ENCODE data around the gene RAPGEF1.
"Not testable (repeated sequence)": the region's sequence is repeated elsewhere in the genome, so short reads cannot be mapped to it uniquely, and the experiment has no call there.

RAPGEF1 gene

DNA sequence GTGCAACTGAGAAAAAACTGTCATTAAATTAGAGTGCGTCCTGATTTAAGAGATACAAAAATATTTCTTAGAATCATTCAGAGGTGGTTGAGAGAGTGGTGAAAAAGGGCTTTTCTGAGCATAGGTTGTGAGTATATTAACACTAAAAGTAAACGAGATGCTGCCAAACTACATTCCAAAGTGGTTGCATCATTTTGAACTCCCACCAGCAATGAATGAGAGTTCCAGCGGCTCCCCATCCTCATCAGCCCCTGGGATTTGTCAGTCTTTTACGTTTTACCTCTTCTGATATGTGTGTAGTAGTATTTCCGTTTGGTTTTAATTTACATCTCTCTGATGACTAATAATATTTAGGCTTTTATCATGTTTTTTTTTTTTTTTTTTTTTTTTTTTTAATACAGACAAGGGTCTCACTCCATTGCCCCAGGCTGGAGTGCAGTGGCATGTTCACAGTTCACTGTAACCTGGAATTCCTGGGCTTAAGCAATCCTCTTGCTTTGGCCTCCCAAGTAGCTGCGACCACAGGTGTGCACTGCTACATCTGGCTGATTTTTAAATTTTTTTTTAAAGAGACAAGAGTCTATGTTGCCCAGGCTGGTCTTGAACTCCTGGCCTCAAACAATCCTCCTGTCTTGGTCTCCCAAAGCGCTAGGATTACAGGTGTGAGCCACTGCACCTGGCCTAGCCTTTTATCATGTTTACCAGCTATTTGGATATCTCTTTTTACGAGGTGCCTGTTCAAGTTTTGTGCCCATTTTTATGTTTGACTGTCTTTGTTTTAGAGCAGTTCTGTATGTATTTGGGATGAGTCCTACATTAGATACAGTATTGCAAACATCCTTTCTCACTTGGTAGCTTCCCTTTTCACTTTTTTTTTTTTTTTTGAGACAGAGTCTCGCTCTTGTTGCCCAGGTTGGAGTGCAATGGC lies 177.6 kb downstream of the RAPGEF1 start:
- Histone ChIP-seq H3K9ac (ENCODE audit: low read length) (no peak overlapping the region), H3K9me3 (ENCODE audit: control insufficient read depth, low read depth, low read length) (no peaks in the 10 kb centered on the region), H3K4me3 (ENCODE audit: low read length) (no peak overlapping the region), H3K27me3 (ENCODE audit: control insufficient read depth, insufficient read depth, low read length) (no peaks in the 10 kb centered on the region), H3K36me3 (ENCODE audit: control insufficient read depth, low read depth, low read length) (no peaks in the 10 kb centered on the region), H3K27ac (ENCODE audit: low read length) (no peak overlapping the region), H3K4me1 (ENCODE audit: control insufficient read depth, low read depth, low read length) (no peaks in the 10 kb centered on the region)

DNA sequence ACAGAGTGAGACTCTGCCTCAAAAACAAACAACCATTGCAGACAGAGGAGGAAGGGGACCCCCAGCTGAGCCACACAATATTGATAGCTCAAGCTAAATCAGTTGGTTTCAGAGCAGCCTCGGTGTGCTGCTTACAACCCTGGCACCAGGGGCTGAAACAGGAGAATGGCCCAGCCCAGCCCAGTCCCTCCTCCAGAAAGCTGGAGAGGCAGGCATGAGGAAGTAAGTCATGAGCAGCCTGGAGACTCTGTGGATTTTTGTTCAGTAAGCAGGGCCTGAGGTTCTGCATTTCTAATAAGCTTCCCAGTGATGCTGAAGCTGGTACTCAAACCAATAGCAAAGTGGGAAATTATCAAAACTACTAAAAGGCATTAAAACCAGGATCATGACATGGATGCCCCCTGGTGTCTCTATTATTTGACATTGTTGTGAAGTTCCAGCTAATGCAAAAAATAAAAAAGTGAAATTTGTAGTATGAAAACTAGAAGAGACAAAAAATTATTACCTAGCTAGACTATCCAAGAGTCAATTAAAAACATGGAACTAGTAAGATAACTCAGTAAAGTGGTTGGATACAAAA lies 180.4 kb downstream of the RAPGEF1 start:
- Histone ChIP-seq H3K27ac (ENCODE audit: low read length) (no peak overlapping the region), H3K9ac (ENCODE audit: low read length) (no peak overlapping the region), H3K4me1 (ENCODE audit: control insufficient read depth, low read depth, low read length) (no peaks in the 10 kb centered on the region), H3K27me3 (ENCODE audit: control insufficient read depth, insufficient read depth, low read length) (no peaks in the 10 kb centered on the region), H3K9me3 (ENCODE audit: control insufficient read depth, low read depth, low read length) (no peaks in the 10 kb centered on the region), H3K4me3 (ENCODE audit: low read length) (no peak overlapping the region), H3K36me3 (ENCODE audit: control insufficient read depth, low read depth, low read length) (no peaks in the 10 kb centered on the region)

DNA sequence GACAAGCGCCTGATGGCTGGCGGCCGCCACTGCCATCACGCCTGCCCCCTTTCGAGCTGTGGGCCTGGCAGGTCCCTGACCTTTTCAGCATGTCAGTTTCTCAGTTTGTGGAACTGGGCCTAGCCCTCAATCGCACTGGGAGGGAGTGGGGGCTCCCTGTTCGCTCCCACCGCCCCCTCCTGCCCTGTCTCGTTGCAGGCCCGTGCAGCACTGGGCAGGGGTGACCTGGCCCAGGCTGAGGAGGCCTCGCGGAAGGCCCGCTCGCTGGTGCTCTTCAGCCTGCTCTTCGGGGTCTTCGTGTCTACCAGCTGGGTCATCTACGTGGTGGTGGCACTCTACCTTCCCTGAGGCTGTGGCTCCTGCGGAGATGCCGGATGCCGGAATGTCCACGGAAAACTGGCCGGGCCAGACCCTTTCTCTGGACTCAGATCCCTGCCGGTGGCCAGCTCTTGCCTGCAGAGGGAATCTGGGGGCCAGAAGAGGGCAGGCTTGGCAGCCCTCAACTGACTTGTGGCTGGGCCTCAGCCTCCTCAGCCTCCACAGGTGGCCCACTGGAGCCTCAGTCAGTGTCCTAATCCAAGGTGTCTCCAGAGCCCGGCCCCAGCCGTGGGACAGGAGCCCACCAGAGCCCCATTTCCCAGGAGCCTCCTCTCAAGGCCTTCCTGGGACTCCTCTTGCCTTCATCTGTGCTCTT lies 181.9 kb downstream of the RAPGEF1 start:
- no peaks in the 10 kb centered on the region for H3K9me3 ChIP-seq (ENCODE audit: control insufficient read depth, low read depth, low read length)
- no peaks in the 10 kb centered on the region for H3K4me1 ChIP-seq (ENCODE audit: control insufficient read depth, low read depth, low read length)
- no peak overlapping the region for H3K9ac ChIP-seq (ENCODE audit: low read length)
- no peak overlapping the region for H3K4me3 ChIP-seq (ENCODE audit: low read length)
- H3K27me3 ChIP-seq (ENCODE audit: control insufficient read depth, insufficient read depth, low read length): no peaks in the 10 kb centered on the region
- no peaks in the 10 kb centered on the region for H3K36me3 ChIP-seq (ENCODE audit: control insufficient read depth, low read depth, low read length)
- H3K27ac ChIP-seq (ENCODE audit: low read length): no peak overlapping the region

DNA sequence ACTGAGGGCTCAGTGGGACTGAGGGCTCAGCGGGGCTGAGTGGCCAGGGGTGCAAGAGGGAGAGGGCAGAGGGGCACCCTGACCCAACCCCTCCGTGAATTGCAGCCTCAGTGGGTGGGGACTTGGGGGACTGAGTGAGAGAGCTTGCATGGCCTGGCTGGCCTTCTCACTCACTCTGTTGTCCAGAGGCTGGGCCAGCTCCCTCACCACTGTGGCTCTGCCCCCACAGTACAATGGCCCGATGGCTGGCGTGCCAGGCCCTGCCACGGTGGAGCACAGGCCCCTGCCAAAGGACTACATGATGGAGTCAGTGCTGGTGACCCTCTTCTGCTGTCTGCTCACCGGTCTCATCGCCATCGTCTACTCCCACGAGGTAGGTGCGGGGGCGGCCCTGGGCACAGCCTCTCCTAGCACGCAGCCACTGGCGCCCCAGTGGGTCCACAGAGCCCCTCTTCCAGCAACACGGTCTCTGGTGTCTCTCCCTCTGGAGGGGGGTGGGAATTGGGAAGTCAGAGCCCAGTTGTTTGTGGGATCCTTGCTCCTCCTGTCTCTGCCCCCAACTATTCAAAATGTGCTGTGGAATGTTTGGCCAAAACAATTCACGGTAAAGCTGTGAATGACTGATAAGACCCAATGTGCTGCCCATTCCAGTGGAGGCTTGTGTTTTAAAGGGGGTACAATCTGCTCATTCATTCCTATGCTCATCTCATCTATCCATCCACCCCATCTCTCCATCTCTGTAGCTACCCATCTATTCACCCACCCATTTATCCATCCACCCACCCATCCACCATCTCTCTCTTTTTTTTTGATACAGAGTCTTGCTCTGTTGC lies 183.8 kb downstream of the RAPGEF1 start:
- H3K4me1 ChIP-seq (ENCODE audit: control insufficient read depth, low read depth, low read length): no peaks in the 10 kb centered on the region
- no peaks in the 10 kb centered on the region for H3K36me3 ChIP-seq (ENCODE audit: control insufficient read depth, low read depth, low read length)
- no peak overlapping the region for H3K4me3 ChIP-seq (ENCODE audit: low read length)
- H3K9me3 ChIP-seq (ENCODE audit: control insufficient read depth, low read depth, low read length): no peaks in the 10 kb centered on the region
- no peaks in the 10 kb centered on the region for H3K27me3 ChIP-seq (ENCODE audit: control insufficient read depth, insufficient read depth, low read length)
- no peak overlapping the region for H3K27ac ChIP-seq (ENCODE audit: low read length)
- H3K9ac ChIP-seq (ENCODE audit: low read length): no peak overlapping the region

GRCh38 chr9:131554843-131555351 lies 185.0 kb downstream of the RAPGEF1 start:
- H3K9me3 ChIP-seq (ENCODE audit: control insufficient read depth, low read depth, low read length): no peaks in the 10 kb centered on the region
- H3K4me1 ChIP-seq (ENCODE audit: control insufficient read depth, low read depth, low read length): no peaks in the 10 kb centered on the region
- H3K4me3 ChIP-seq (ENCODE audit: low read length): no peak overlapping the region
- H3K9ac ChIP-seq (ENCODE audit: low read length): no peak overlapping the region
- H3K27me3 ChIP-seq (ENCODE audit: control insufficient read depth, insufficient read depth, low read length): no peaks in the 10 kb centered on the region
- H3K36me3 ChIP-seq (ENCODE audit: control insufficient read depth, low read depth, low read length): no peaks in the 10 kb centered on the region
- no peak overlapping the region for H3K27ac ChIP-seq (ENCODE audit: low read length)

GRCh38 chr9:131554087-131554842 lies 185.6 kb downstream of the RAPGEF1 start:
- H3K4me3 ChIP-seq (ENCODE audit: low read length): no peak overlapping the region
- H3K36me3 ChIP-seq (ENCODE audit: control insufficient read depth, low read depth, low read length): no peaks in the 10 kb centered on the region
- H3K27me3 ChIP-seq (ENCODE audit: control insufficient read depth, insufficient read depth, low read length): no peaks in the 10 kb centered on the region
- no peak overlapping the region for H3K9ac ChIP-seq (ENCODE audit: low read length)
- H3K27ac ChIP-seq (ENCODE audit: low read length): no peak overlapping the region
- H3K4me1 ChIP-seq (ENCODE audit: control insufficient read depth, low read depth, low read length): no peaks in the 10 kb centered on the region
- no peaks in the 10 kb centered on the region for H3K9me3 ChIP-seq (ENCODE audit: control insufficient read depth, low read depth, low read length)

GRCh38 chr9:131552030-131552429 lies 187.8 kb downstream of the RAPGEF1 start:
- Histone ChIP-seq H3K9ac (ENCODE audit: low read length) (no peak overlapping the region), H3K36me3 (ENCODE audit: control insufficient read depth, low read depth, low read length) (no peaks in the 10 kb centered on the region), H3K27me3 (ENCODE audit: control insufficient read depth, insufficient read depth, low read length) (peaks cover 15% of the 10 kb centered on the region), H3K4me3 (ENCODE audit: low read length) (no peak overlapping the region), H3K27ac (ENCODE audit: low read length) (no peak overlapping the region), H3K4me1 (ENCODE audit: control insufficient read depth, low read depth, low read length) (no peaks in the 10 kb centered on the region), H3K9me3 (ENCODE audit: control insufficient read depth, low read depth, low read length) (no peaks in the 10 kb centered on the region)

DNA sequence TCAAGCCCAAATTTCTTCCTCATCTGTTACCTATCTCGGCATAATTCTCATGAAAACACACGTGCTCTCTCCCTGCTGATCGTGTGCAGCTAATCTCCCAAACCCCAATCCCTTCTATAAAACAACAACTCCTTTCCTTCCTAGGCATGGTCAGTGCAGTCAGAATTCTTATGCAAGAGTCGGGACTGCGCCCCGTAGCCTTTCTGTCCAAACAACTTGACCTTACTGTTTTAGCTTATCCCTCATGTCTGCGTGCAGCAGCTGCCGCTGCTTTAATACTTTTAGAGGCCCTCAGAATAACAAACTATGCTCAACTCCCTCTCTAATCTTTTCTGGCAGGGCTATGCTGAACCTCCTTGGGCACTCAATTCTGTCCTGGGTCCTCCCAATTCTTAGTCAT lies 189.4 kb downstream of the RAPGEF1 start:
- not testable (repeated sequence) for H3K9ac ChIP-seq (ENCODE audit: low read length); H3K9me3 ChIP-seq (ENCODE audit: control insufficient read depth, low read depth, low read length); H3K27ac ChIP-seq (ENCODE audit: low read length); H3K4me1 ChIP-seq (ENCODE audit: control insufficient read depth, low read depth, low read length); H3K4me3 ChIP-seq (ENCODE audit: low read length); H3K36me3 ChIP-seq (ENCODE audit: control insufficient read depth, low read depth, low read length)
- peaks cover 30% of the 10 kb centered on the region for H3K27me3 ChIP-seq (ENCODE audit: control insufficient read depth, insufficient read depth, low read length)

GRCh38 chr9:131549186-131549585 lies 190.7 kb downstream of the RAPGEF1 start:
- H3K9me3 ChIP-seq (ENCODE audit: control insufficient read depth, low read depth, low read length); H3K9ac ChIP-seq (ENCODE audit: low read length); H3K4me3 ChIP-seq (ENCODE audit: low read length); H3K36me3 ChIP-seq (ENCODE audit: control insufficient read depth, low read depth, low read length); H3K4me1 ChIP-seq (ENCODE audit: control insufficient read depth, low read depth, low read length); H3K27ac ChIP-seq (ENCODE audit: low read length): not testable (repeated sequence)
- H3K27me3 ChIP-seq (ENCODE audit: control insufficient read depth, insufficient read depth, low read length): peaks cover 43% of the 10 kb centered on the region

DNA sequence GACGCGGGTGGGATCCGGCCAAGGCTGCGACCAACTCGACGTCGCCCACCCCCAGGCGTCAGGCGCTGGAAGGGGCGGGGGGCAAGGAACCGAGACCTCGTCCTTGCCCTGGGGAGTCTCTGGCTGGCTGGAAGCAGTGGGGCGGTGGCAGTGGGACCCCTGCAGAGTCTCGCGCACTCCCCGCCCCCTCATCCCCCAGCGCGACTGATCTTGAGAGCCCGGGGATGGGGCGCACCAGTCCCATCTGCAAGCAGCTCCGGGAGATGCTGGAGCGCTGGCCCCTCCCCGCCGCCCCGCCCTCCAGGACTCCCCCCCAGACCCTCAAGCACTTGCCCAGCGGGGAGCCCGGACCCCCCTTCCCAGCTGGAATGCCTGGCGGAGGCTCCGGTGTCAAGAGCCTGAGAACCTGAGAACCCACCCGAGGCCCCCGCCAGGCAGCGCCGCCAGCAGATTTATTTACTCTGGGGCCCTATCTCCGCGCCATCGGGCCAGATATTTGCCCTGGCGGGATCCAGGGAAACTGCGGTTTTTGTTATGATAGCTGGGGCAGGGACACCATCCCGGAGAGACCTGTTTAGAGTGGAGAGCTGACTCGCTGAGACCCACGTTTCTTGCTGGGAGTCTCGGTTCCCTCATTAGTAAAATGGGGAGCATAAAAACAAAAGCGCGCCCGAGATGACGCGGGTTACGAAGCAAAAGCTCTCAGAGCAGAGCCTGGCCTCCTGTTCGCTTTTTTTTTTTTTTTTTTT lies 193.4 kb downstream of the RAPGEF1 start:
- Histone ChIP-seq H3K9ac (ENCODE audit: low read length) (no peak overlapping the region), H3K27ac (ENCODE audit: low read length) (no peak overlapping the region), H3K4me3 (ENCODE audit: low read length) (peak overlapping the region; percentile 54), H3K36me3 (ENCODE audit: control insufficient read depth, low read depth, low read length) (no peaks in the 10 kb centered on the region), H3K9me3 (ENCODE audit: control insufficient read depth, low read depth, low read length) (peaks cover 5% of the 10 kb centered on the region), H3K27me3 (ENCODE audit: control insufficient read depth, insufficient read depth, low read length) (peaks cover 44% of the 10 kb centered on the region), H3K4me1 (ENCODE audit: control insufficient read depth, low read depth, low read length) (no peaks in the 10 kb centered on the region)
